NCI-H2171 (cell line): ENCODE measurements around the gene IL1RAPL2.
"Not testable (repeated sequence)": the region's sequence is repeated elsewhere in the genome, so short reads cannot be mapped to it uniquely, and the experiment has no call there.

Source experiments
- DNase-seq: peaks from one replicate; lab custom pipeline; 2025; lab: John Stamatoyannopoulos, UW

The IL1RAPL2 gene

GRCh38 chrX:104670051-104670450, 104.1 kb downstream of the IL1RAPL2 start:
- no peak for DNase-seq

GRCh38 chrX:104677517-104677916, 111.5 kb downstream of the IL1RAPL2 start:
- DNase-seq = not testable (repeated sequence)

GRCh38 chrX:104679175-104679574, 113.2 kb downstream of the IL1RAPL2 start:
- DNase-seq = no peak

GRCh38 chrX:104681214-104681613, 115.2 kb downstream of the IL1RAPL2 start:
- no peak for DNase-seq

GRCh38 chrX:104684077-104684476, 118.1 kb downstream of the IL1RAPL2 start:
- no peak for DNase-seq

GRCh38 chrX:104695593-104695992, 129.6 kb downstream of the IL1RAPL2 start:
- no peak for DNase-seq

- DNase-seq = no peak
Observed at GRCh38 chrX:104696667-104697066, 130.7 kb downstream of the IL1RAPL2 start.

- DNase-seq = no peak
Observed at GRCh38 chrX:104697294-104697693, 131.3 kb downstream of the IL1RAPL2 start.

- no peak for DNase-seq
Observed at GRCh38 chrX:104707042-104707441, 141.0 kb downstream of the IL1RAPL2 start.

- DNase-seq = no peak
Observed at GRCh38 chrX:104707572-104707971, 141.6 kb downstream of the IL1RAPL2 start.

GRCh38 chrX:104712515-104712914, 146.5 kb downstream of the IL1RAPL2 start:
- no peak for DNase-seq

GRCh38 chrX:104721854-104722253, 155.9 kb downstream of the IL1RAPL2 start:
- no peak for DNase-seq

- no peak for DNase-seq
Observed at GRCh38 chrX:104728456-104728855, 162.5 kb downstream of the IL1RAPL2 start.

GRCh38 chrX:104742355-104742754, 176.4 kb downstream of the IL1RAPL2 start:
- no peak for DNase-seq

- DNase-seq = no peak
Observed at GRCh38 chrX:104745152-104745551, 179.2 kb downstream of the IL1RAPL2 start.

- no peak for DNase-seq
Observed at GRCh38 chrX:104749951-104750610, 184.1 kb downstream of the IL1RAPL2 start.

GRCh38 chrX:104762641-104763040, 196.6 kb downstream of the IL1RAPL2 start:
- DNase-seq = no peak

- no peak for DNase-seq
Observed at GRCh38 chrX:104789784-104790183, 223.8 kb downstream of the IL1RAPL2 start.

GRCh38 chrX:104795804-104796203, 229.8 kb downstream of the IL1RAPL2 start:
- no peak for DNase-seq

GRCh38 chrX:104803219-104803618, 237.2 kb downstream of the IL1RAPL2 start:
- no peak for DNase-seq

GRCh38 chrX:104806346-104806745, 240.3 kb downstream of the IL1RAPL2 start:
- no peak for DNase-seq

GRCh38 chrX:104833401-104833800, 267.4 kb downstream of the IL1RAPL2 start:
- no peak for DNase-seq

GRCh38 chrX:104842646-104843045, 276.6 kb downstream of the IL1RAPL2 start:
- DNase-seq = no peak

- no peak for DNase-seq
Observed at GRCh38 chrX:104852241-104852640, 286.2 kb downstream of the IL1RAPL2 start.
